ENCODE measurements around the gene C2CD5.

C2CD5 gene

GRCh38 chr12:22532317-22532716, 12.0 kb downstream of the C2CD5 start:
- DNase-seq, result no peak
- Histone ChIP-seq H2BK15ac (ENCODE audit: low read depth, poor library complexity, severe bottlenecking) (no peak overlapping the region), H3K4me3 (ENCODE audit: insufficient read depth in 1 of 2, low read depth in 1 of 2, low read length in 2 of 2) (no peak overlapping the region), H2BK12ac (ENCODE audit: low read length in 2 of 2) (no peak overlapping the region), H2AK5ac (ENCODE audit: low read length, severe bottlenecking) (no peak overlapping the region), H3K9ac (ENCODE audit: low read length) (no peak overlapping the region), H3K18ac (ENCODE audit: low read depth in 1 of 2, low read length in 2 of 2) (no peak overlapping the region), H3K4ac (ENCODE audit: low read depth in 1 of 2, low read length in 2 of 2) (no peak overlapping the region), H4K91ac (ENCODE audit: low read length) (no peak overlapping the region), H3K4me2 (ENCODE audit: low read length, poor library complexity, severe bottlenecking) (no peak overlapping the region), H3K23ac (ENCODE audit: low read length in 2 of 2) (no peak overlapping the region), H3K9me3 (ENCODE audit: control insufficient read depth, low read length) (peaks cover 10% of the 10 kb centered on the region), H4K8ac (ENCODE audit: low read length) (no peak overlapping the region), H2BK5ac (ENCODE audit: low read depth, low read length, poor library complexity, severe bottlenecking) (no peak overlapping the region), H3K36me3 (ENCODE audit: control insufficient read depth in 1 of 2, insufficient read depth in 2 of 2, low read depth in 1 of 2, low read length in 2 of 2) (peaks cover 3 to 30% of the 10 kb centered on the region in 2 experiments), H3K79me1 (replicated peaks; ENCODE audit: low read length, poor library complexity, severe bottlenecking) (peaks cover 11% of the 10 kb centered on the region), H2AFZ (ENCODE audit: low read depth, low read length) (no peak overlapping the region), H2BK120ac (ENCODE audit: low read depth, low read length) (no peak overlapping the region), H3K4me1 (ENCODE audit: control insufficient read depth, insufficient read depth, low read depth, low read length) (no peaks in the 10 kb centered on the region), H3K14ac (ENCODE audit: low read length in 2 of 2) (no peak overlapping the region), H3K27ac (ENCODE audit: low read length, poor library complexity, severe bottlenecking) (no peak overlapping the region), H3K27me3 (ENCODE audit: control insufficient read depth in 1 of 2, insufficient read depth in 1 of 2, low read length in 2 of 2) (no peaks in the 10 kb centered on the region)
- 95% methylated on average over 3 of the region's 4 CpGs for WGBS

GRCh38 chr12:22531205-22531604, 13.1 kb downstream of the C2CD5 start:
- H3K27ac ChIP-seq (ENCODE audit: low read length, poor library complexity, severe bottlenecking), result no peak overlapping the region
- no peak overlapping the region for H3K14ac ChIP-seq (ENCODE audit: low read length in 2 of 2)
- H4K91ac ChIP-seq (ENCODE audit: low read length), result no peak overlapping the region
- H4K8ac ChIP-seq (ENCODE audit: low read length), result no peak overlapping the region
- no peak overlapping the region for H2BK12ac ChIP-seq (ENCODE audit: low read length in 2 of 2)
- WGBS, result no CpG with 5 or more reads among the region's 2 CpGs
- H2BK120ac ChIP-seq (ENCODE audit: low read depth, low read length), result no peak overlapping the region
- no peak overlapping the region for H3K18ac ChIP-seq (ENCODE audit: low read depth in 1 of 2, low read length in 2 of 2)
- H3K9ac ChIP-seq (ENCODE audit: low read length), result no peak overlapping the region
- peaks cover 3 to 30% of the 10 kb centered on the region in 2 experiments for H3K36me3 ChIP-seq (ENCODE audit: control insufficient read depth in 1 of 2, insufficient read depth in 2 of 2, low read depth in 1 of 2, low read length in 2 of 2)
- H3K4me2 ChIP-seq (ENCODE audit: low read length, poor library complexity, severe bottlenecking), result no peak overlapping the region
- no peaks in the 10 kb centered on the region for H3K4me1 ChIP-seq (ENCODE audit: control insufficient read depth, insufficient read depth, low read depth, low read length)
- no peak overlapping the region for H2BK15ac ChIP-seq (ENCODE audit: low read depth, poor library complexity, severe bottlenecking)
- peaks cover 11% of the 10 kb centered on the region for H3K79me1 ChIP-seq (replicated peaks; ENCODE audit: low read length, poor library complexity, severe bottlenecking)
- H2AFZ ChIP-seq (ENCODE audit: low read depth, low read length), result no peak overlapping the region
- DNase-seq, result no peak
- H3K4ac ChIP-seq (ENCODE audit: low read depth in 1 of 2, low read length in 2 of 2), result no peak overlapping the region
- H3K9me3 ChIP-seq (ENCODE audit: control insufficient read depth, low read length), result peaks cover 10% of the 10 kb centered on the region
- H3K23ac ChIP-seq (ENCODE audit: low read length in 2 of 2), result no peak overlapping the region
- H3K4me3 ChIP-seq (ENCODE audit: insufficient read depth in 1 of 2, low read depth in 1 of 2, low read length in 2 of 2), result peak overlapping the region in 1 of 2 experiments; percentile 10
- H2BK5ac ChIP-seq (ENCODE audit: low read depth, low read length, poor library complexity, severe bottlenecking), result no peak overlapping the region
- no peaks in the 10 kb centered on the region for H3K27me3 ChIP-seq (ENCODE audit: control insufficient read depth in 1 of 2, insufficient read depth in 1 of 2, low read length in 2 of 2)
- no peak overlapping the region for H2AK5ac ChIP-seq (ENCODE audit: low read length, severe bottlenecking)

- Histone ChIP-seq H2BK15ac (ENCODE audit: low read depth, poor library complexity, severe bottlenecking) (no peak overlapping the region), H4K8ac (ENCODE audit: low read length) (no peak overlapping the region), H2BK12ac (ENCODE audit: low read length in 2 of 2) (no peak overlapping the region), H2BK120ac (ENCODE audit: low read depth, low read length) (no peak overlapping the region), H3K9me3 (ENCODE audit: control insufficient read depth, low read length) (peaks cover 10% of the 10 kb centered on the region), H2AFZ (ENCODE audit: low read depth, low read length) (no peak overlapping the region), H2BK5ac (ENCODE audit: low read depth, low read length, poor library complexity, severe bottlenecking) (no peak overlapping the region), H3K9ac (ENCODE audit: low read length) (no peak overlapping the region), H3K4me1 (ENCODE audit: control insufficient read depth, insufficient read depth, low read depth, low read length) (no peaks in the 10 kb centered on the region), H2AK5ac (ENCODE audit: low read length, severe bottlenecking) (no peak overlapping the region), H3K4ac (ENCODE audit: low read depth in 1 of 2, low read length in 2 of 2) (no peak overlapping the region), H3K27me3 (ENCODE audit: control insufficient read depth in 1 of 2, insufficient read depth in 1 of 2, low read length in 2 of 2) (no peaks in the 10 kb centered on the region), H3K23ac (ENCODE audit: low read length in 2 of 2) (no peak overlapping the region), H3K18ac (ENCODE audit: low read depth in 1 of 2, low read length in 2 of 2) (no peak overlapping the region), H3K4me3 (ENCODE audit: insufficient read depth in 1 of 2, low read depth in 1 of 2, low read length in 2 of 2) (no peak overlapping the region), H3K36me3 (ENCODE audit: control insufficient read depth in 1 of 2, insufficient read depth in 2 of 2, low read depth in 1 of 2, low read length in 2 of 2) (peaks cover 3 to 32% of the 10 kb centered on the region in 2 experiments), H4K91ac (ENCODE audit: low read length) (no peak overlapping the region), H3K14ac (ENCODE audit: low read length in 2 of 2) (no peak overlapping the region), H3K27ac (ENCODE audit: low read length, poor library complexity, severe bottlenecking) (no peak overlapping the region), H3K4me2 (ENCODE audit: low read length, poor library complexity, severe bottlenecking) (no peak overlapping the region), H3K79me1 (replicated peaks; ENCODE audit: low read length, poor library complexity, severe bottlenecking) (peaks cover 13% of the 10 kb centered on the region)
- WGBS, result no CpG with 5 or more reads among the region's 3 CpGs
- DNase-seq, result peak; percentile 47
These were observed 14.9 kb downstream of the C2CD5 start for GRCh38 chr12:22529281-22530060.

GRCh38 chr12:22527999-22528398, 16.3 kb downstream of the C2CD5 start:
- Histone ChIP-seq H2AFZ (ENCODE audit: low read depth, low read length) (no peak overlapping the region), H2BK5ac (ENCODE audit: low read depth, low read length, poor library complexity, severe bottlenecking) (no peak overlapping the region), H3K4me2 (ENCODE audit: low read length, poor library complexity, severe bottlenecking) (no peak overlapping the region), H4K91ac (ENCODE audit: low read length) (no peak overlapping the region), H2AK5ac (ENCODE audit: low read length, severe bottlenecking) (no peak overlapping the region), H3K14ac (ENCODE audit: low read length in 2 of 2) (no peak overlapping the region), H3K36me3 (ENCODE audit: control insufficient read depth in 1 of 2, insufficient read depth in 2 of 2, low read depth in 1 of 2, low read length in 2 of 2) (peaks cover 3 to 36% of the 10 kb centered on the region in 2 experiments), H3K79me1 (replicated peaks; ENCODE audit: low read length, poor library complexity, severe bottlenecking) (peaks cover 13% of the 10 kb centered on the region), H4K8ac (ENCODE audit: low read length) (no peak overlapping the region), H3K4me1 (ENCODE audit: control insufficient read depth, insufficient read depth, low read depth, low read length) (no peaks in the 10 kb centered on the region), H3K4me3 (ENCODE audit: insufficient read depth in 1 of 2, low read depth in 1 of 2, low read length in 2 of 2) (no peak overlapping the region), H3K9ac (ENCODE audit: low read length) (peak overlapping the region; percentile 31), H3K23ac (ENCODE audit: low read length in 2 of 2) (no peak overlapping the region), H3K18ac (ENCODE audit: low read depth in 1 of 2, low read length in 2 of 2) (no peak overlapping the region), H3K27me3 (ENCODE audit: control insufficient read depth in 1 of 2, insufficient read depth in 1 of 2, low read length in 2 of 2) (no peaks in the 10 kb centered on the region), H2BK15ac (ENCODE audit: low read depth, poor library complexity, severe bottlenecking) (no peak overlapping the region), H2BK12ac (ENCODE audit: low read length in 2 of 2) (no peak overlapping the region), H3K27ac (ENCODE audit: low read length, poor library complexity, severe bottlenecking) (peak overlapping the region; percentile 88), H3K4ac (ENCODE audit: low read depth in 1 of 2, low read length in 2 of 2) (no peak overlapping the region), H2BK120ac (ENCODE audit: low read depth, low read length) (no peak overlapping the region), H3K9me3 (ENCODE audit: control insufficient read depth, low read length) (peaks cover 10% of the 10 kb centered on the region)
- WGBS, result 64% methylated on average over 1 of the region's 1 CpG
- peak; percentile 47 for DNase-seq

All from mesenchymal stem cell (in vitro differentiated cells and primary cell).